Measurements from ENCODE around the gene HOXD13. TPM values are rescaled to one million over a fixed set of nuclear protein-coding genes. Genes with fewer than 3 reads are reported as not detected.

HOXD13 gene
- total and polyA plus RNA-seq, 2 of the 8 experiments (the other 6 are each of a cell fraction or from before 2014, with no cell fraction given) = not detected

DNA sequence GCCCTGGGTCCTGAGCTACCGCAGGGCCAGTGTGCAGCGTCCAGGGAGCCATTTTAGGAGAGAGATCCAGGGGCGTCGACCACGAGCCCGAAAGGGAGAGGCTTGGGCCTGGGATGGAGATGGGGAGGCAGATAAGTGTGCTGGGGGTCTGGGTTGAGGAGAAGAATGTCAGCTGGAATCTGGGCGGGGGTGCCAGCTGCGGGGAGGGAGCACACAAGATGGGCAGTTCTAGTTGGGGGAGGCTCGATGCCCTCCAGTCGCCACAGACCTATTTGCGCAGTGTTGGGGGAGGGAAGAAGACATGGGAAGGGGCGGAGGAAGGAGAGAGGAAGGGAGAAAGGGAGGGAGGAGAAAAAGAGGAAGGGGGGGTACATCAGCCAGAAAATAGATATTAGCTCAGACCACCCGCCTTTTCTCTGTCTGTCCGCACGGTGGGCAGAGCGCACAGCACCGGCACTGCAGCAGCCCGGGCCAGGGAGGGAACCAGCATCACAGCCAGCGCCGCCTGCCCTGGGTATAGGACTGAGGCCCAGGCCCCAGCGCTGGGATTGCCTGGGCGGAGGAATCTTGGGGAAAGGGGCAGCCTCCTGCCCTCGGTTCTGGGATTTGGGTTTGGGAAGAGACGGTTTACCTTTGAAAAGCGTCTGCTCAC, 12.7 kb downstream of the HOXD13 start (continued):
- no peak for TF ChIP-seq KDM4A (IDR thresholded peaks at IDR 0.05; ENCODE audit: low read depth, low read length, severe bottlenecking)
- peak; percentile 62 for TF ChIP-seq ASH2L (IDR thresholded peaks at IDR 0.05; ENCODE audit: low read length)

All from H1 (cell line).